Medulla oblongata (tissue), 1 donor: ENCODE measurements around the gene SMIM5.
"Not testable (repeated sequence)": the region's sequence is repeated elsewhere in the genome, so short reads cannot be mapped to it uniquely, and the experiment has no call there.

Source experiments
- DNase-seq: peaks from one replicate; pipeline ENCODE4 v3.0.0-alpha.2; 2015; ENCODE audit errors: extremely low spot score

Gene SMIM5

DNA sequence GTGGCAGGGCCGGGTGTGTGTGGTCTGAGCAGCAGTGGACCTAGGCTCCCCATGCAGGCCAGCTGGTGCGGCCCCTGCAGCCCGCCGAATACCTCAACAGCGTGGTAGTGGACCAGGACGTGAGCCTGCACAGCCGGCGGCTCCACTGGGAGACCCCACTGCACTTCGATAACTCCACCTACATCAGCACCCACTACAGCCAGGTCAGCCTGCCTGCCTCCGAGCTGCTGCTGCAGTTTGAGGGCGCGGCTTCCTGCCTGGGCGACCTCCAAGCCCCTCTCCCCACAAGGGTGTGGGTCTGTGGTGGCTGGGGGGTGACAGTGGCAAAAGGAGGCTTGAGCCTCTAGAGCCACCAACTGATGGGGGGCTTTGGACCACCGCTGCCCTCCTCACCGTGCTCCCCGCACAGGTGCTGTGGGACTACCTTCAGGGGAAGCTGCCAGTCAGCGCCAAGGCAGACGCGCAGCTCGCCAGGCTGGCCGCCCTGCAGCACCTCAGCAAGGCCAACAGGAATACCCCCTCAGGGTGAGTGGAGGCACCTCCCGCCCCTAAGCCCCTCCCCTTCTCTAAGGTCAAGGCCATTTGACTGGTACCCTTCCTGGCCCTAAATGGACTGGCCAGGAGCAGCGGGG is 8.4 kb upstream of the SMIM5 start:
- no peak for DNase-seq

DNA sequence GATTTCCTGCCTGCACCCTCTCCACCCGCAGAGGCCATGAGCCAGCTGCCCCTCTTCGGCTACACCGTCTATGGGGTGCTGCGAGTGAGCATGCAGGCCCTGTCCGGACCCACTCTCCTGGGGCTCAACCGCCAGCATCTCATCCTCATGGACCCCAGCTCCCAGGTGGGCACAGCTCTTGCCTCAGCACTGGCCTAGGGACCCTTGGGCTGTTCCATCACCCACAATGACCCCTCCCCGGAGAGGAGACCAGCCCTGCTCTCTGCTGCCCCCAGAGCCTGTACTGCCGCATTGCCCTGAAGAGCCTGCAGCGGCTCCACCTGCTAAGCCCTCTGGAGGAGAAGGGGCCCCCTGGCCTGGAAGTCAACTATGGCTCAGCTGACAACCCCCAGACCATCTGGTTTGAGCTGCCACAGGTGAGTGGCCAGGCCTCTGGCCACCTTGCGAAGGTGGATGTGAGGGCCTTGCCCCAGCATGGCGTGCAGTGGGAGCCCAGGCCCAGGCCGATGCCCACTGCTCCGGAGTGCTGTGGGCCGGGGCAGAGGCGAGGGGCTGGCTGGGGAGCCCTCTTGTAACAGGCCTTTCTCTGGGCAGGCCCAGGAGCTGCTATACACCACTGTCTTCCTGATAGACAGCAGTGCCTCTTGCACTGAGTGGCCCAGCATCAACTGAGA is 7.3 kb upstream of the SMIM5 start:
- no peak for DNase-seq

DNA sequence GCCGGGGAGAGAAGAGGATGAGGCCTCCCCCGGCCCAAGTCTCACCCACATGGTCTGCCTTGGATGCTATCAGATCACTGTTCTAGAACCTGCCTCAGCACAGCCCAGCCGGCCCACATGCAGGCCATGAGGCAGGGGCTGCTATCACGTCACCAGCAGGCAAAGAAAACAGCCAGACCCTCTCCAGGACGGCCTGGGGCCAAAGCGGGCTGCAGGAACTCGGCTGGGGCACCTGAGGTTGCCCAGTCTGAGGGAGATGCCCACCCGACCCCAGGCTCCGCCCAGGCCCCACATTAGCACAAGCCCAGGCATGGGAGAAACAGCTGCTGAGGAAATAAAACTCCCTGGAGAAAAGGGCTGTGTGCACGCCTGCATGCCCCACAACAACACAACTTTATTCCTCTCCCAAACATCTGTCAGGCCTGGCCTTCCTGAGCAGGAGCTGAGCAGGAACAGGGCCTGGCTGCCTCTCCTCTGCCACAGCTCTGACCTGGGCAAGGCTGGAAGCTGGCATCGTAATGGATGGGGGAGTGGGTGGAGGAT is 6.7 kb upstream of the SMIM5 start:
- no peak for DNase-seq

DNA sequence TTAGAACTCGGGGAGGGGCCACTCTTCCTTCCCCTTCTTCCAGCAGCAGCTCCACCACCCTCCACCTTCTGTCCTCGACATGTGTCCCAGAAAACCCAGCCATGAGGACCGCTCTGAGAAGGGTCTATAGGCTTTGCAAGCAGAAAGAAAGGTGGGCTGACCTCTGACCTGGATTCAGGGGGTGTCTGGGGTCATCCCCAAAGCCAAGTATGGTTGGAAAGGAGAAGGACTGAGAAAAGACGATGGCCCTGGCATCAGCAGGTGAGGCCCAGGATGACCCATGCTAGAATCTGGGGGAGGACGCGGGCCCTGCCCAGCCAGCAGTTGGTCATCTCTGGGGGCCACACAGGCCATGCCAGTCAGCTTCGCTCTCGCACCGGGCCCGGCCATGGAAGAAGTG is 6.1 kb upstream of the SMIM5 start:
- no peak for DNase-seq

DNA sequence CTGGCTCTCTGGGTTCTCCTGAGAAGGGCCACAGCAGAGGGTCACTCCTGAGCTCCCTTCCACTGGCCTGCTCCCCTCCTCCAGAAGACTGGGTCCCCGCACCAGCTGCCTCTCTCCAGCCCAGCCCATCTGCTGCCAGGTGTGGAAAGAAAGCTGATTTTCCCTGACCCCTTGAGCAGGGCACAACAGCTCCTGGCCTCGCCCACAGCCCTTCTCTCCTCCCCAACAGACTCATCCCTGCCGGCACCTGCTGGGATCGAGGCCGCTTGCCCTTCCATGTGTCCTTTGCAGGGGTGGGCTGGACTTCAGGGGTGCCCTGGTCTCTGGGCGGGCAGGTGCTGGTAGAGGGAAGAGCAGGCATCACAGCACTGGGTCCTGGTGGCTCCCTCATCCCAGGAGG is 4.8 kb upstream of the SMIM5 start:
- DNase-seq: no peak

DNA sequence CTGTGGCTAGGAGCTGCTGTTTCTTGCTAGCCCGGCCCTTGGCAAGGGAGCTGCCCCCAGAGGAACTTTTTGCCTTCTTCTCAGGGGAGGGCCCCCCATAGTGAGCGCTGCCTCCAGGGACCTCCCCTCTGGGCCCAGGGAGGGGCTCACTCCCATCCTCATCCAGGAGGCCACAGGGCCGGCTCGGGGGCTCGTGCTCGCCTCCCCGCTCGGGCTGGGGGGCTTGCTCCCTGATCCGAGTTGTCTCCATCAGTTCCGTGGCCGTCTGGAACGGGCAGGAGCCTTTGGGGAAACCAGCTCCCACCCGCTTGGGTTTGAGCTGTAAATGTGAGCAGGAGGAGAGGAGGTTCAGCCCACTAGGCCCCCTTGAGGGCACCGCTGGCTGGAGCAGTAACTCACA is 4.1 kb upstream of the SMIM5 start:
- DNase-seq: no peak

DNA sequence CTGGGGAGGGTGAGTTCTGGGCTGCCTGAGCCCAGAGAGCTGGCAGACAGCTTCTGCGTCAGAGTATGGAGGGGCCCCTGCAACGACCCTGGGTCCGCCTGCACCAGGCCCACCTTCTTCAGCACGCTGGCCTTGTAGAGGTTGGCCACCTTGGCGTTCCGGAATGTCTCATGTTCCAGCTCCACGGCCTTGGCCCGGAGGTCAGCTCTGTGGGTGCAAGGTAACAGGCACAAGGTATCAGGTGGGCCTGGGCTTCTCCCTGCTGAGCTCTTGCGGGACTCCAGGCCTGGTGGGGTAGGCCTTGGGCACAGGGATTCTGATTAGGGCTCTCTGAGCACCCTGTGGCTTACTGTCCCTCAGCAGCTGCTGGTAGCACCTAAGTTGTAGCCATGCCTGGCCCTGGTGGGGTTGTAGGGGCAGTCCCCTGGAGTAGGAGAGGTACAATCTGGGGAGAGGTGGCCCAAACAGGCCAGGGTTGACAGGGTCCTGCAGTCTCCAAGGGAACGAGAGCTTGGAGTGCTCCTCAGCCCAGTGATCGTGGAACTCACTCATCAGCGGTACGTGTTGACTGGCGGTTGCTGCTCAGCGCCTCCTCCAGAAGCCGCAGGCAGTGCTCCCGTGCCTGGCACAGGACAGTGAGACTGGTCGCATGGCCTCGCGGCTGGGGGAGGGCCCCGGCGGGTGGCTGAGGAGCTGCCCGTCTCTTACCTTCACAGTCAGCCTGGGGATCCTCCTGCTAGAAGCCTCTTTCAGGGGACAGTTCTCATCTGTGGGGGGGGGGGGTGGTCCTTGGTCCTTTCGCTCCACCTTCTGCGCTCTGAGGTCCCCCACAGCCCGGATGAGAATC is 2.9 kb upstream of the SMIM5 start:
- DNase-seq: no peak

DNA sequence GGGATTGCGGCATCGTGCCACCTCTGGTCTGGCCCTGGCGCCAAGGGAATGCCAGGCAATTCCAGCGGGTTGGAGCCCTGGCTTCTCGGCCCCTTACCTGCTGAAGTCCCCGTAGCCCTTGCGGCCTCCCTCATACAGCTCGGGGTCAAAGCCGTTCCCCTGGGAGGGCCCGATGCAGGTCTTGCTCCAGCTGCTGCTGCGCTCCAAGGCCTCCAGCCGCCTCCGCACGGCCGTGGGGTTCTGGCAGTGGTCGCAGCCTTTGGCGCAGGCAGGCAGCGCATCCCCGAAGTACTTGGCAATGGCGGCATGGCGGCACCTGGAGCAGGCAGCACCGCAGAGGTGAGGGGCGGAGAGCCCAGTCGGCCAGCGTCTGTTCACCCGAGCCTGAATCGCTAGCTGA is 1.9 kb upstream of the SMIM5 start:
- DNase-seq: no peak

DNA sequence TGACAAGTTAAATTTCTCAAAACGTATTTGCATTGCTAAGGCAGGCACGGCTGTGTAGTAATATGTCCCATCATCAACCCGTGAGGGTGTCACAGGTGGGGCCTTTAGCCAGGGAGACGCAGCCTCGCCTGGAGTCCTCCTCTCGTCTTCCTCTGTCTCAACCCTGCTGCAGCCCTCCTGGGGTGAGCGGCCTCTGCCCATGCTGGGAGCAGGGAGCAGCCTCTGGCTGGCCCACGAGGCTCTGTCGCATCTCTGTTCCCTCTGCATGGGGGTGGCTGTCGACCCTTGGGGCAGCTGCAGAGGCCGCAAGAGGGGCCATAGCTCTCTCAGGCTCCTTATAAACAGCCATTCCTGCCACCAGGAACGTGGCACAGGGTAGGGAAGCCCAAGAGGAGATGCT is 806 bp upstream of the SMIM5 start:
- DNase-seq: no peak

DNA sequence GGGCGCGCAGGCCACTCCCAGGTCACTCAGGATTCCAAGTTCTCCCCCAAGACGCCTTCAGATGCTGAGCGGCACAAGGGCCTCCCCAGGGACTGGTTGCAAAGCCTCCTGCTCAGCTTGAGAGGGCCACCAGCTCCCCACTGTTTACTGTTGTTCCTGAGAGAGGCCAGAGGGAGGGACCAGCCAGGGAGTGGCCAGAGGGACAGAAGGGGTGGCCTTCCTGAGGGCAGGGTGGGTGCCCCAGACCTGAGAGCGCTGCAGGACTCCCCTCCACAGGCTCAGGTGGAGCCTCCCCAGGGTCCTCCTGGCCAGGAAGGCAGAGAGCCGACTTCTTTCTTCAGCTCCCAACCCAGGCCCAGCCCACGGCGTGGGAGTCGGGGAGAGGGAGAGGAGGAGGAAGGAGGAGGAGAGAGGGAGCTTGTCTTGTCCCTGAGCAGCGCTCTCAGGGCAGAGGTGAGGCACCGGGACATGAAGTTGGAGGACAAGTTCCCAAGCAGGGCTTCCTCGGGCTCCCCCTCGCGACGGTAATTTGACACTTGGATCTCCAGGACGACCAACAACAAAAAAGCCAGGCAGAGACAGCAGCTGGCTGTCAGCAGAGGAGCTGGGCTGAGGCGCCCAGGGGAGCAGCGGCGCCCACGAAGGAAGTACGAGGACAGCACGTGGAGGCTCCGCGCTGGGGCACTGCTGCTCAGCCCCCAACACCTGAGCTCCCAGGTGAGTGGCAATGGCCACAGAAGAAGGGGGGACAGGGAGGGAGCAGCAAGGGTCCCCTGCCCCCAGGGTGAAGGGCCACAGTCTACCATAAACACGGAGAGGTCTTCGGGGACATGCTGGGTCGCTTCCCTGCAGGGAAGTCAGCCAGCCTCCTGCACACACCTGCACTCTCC is 497 bp downstream of the SMIM5 start:
- DNase-seq: peak; percentile 90

DNA sequence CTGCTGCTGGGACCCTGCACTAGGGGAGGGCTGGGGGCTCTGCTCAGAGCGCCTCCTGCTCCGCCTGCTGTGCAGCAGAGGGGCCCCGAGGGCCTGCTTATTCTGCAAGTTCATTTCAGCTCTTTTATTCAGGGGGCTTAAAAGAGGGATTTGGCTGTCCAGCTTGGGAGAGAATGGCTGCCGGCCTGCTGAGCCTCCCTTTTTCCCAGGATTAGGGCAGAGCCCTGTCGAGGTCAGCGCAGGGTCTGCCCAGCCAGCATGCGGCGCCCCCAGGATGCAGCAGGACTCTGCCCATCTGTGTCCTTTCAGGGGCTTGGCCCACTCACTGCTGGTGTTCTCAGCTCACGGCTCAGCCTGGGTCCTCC is 1.1 kb downstream of the SMIM5 start:
- no peak for DNase-seq

DNA sequence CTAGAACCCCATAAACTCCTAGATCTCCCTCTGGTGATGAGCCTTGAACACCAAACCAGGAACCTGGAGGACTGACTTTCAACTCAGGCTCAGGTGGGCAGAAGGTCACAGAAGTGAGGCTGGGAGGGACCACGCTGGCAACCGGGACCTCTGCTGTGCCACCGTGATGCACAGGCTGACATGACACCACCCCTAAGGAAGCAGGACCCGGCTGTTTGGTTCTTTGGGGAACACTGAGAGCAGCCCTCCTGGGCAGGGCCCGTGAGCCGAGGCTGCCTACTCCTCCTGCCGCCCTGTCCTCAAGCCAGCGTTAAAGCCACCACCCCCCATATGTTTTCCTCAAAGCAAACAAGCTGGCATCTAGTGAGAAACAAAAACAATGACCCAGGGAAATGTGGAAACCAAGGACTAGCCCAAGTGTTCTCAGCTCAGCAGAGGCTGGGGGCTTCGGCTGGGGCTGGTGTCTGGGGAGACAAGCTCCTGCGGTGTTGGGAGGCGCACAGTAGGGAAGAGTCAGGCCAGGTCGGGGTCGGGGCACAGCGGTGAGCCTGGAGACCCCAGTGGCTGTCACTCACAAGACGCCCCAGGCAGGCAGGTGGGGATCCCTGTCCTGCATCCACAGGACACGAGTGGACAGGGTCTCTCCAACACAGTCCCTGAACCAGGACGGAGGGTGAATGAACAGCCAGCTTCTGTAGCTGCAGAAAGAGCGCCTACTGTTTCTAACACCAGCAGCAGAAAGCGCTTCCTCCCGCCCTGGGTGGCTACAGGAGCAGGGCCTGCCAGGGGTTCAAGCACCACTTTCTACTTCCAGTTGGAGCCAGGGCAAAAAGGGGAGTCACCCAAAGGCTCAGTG is 1.7 kb downstream of the SMIM5 start:
- peak; percentile 39 for DNase-seq

DNA sequence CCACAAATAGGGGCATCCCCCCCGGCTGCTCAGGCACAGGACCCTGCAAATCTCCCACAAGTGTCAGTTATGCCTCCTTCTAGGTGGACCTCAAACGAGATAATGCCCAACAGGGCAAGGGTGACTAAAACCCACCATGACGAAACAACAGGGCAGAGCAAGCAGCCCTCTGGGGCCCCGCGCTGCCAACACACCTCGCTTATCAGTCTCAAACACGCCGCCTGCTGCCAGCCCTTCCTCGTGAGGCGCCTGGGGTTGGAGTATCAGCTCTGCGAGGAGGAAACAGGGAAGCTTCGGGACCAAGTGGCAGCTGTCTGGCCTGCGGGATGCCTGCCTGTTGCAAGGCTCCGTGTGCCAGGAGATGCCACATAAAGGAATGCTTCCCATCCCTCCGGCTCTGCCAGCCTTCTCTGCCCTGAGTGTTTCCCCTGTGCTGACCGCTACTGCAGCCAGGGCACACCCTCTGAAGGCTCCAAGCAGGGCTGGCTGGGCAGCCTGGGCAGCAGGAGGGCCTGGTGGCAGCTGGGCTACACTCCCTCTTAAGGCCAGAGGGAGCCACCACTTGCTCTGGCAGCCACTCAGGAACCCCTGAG is 2.5 kb downstream of the SMIM5 start:
- DNase-seq: peak; percentile 71

DNA sequence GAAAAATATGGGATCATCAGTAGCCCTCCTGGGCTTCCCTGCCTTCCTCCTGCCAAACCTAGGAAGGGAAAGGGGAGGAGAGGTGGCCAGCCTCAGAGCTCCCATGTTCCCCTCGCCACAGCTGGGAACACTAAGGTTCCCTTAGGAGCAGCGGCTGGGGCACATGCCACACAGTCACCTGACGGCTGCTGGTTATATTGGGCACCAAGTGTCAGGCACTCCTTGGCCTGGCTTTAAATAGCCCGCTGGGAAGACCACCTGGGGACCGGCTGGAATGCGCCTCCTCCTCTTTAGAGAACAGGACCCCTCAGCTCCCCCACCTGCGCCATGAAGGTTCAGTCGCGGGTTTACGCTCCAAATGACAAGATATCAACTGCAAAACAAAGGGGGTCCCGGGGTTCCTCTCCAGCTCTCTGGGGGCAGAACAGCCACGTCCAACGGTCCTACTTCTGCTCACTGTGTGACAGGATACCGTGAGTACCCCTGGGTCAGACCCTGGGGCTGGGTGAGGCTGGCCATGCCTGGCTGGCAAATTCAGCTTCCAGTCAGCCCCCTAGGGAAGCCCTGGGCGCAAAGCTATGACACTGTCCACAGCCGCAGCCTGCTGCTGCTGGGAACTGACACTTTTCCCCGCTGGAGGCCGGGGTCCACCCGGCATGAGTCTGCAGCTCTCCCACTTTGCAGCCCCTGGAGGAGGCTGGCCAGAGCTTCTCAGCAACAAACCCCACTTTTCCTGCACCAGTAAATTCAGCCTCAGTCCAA is 3.3 kb downstream of the SMIM5 start:
- no peak for DNase-seq

DNA sequence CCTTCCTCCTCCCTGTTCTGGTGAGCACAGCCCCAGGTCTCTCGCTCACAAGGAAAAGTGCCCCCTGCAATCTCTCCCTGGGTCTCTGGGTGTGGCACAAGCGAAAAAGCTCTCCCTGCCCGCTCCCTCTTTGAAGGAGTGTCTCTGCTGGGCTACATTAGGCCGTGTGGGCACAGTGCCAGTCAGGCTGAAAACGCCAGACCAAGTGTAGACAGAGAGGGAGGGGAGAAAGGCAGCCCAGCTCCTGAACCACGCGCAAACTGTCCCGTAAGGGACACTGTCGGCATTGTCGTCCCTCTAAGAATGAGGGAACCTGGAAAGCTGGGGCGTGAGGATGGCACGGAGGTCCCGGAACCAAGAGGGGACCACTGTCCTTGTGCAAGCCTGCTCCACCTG is 3.9 kb downstream of the SMIM5 start:
- DNase-seq: peak; percentile 73

DNA sequence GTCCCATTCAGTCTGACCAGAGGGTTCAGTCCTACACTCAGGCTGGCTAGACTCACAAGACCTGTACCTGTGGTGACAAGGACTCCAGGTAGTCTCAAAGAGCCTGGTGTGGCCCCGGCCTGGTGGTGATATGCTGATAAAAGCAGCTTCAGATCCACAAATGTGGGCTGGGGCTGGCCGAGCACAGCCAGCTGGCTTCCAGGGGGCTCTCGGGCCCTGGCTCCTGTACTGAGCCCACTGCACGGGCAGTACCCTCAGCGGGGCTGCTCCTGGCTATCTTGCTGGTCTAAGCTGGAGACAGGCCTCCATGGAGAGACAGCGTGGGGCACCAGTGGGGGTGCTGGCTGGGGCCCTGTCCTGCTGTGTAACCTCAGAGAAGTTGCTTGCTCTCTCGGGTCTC is 4.3 kb downstream of the SMIM5 start:
- DNase-seq: no peak

DNA sequence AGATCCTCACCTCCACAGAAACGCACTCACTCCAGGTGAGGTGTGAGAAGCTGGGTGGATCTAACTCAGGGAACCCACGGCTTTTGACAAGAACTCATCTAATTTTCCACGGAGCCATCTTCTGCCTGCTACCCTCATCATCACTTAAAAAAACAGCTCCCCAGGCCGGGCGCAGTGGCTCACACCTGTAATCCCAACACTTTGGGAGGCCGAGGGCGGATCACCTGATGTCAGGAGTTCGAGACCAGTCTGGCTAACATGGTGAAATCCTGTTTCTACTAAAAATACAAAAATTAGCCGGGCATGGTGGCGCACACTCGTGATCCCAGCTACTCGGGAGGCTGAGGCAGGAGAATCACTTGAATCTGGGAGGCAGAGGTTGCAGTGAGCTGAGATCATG is 4.8 kb downstream of the SMIM5 start:
- DNase-seq: not testable (repeated sequence)

DNA sequence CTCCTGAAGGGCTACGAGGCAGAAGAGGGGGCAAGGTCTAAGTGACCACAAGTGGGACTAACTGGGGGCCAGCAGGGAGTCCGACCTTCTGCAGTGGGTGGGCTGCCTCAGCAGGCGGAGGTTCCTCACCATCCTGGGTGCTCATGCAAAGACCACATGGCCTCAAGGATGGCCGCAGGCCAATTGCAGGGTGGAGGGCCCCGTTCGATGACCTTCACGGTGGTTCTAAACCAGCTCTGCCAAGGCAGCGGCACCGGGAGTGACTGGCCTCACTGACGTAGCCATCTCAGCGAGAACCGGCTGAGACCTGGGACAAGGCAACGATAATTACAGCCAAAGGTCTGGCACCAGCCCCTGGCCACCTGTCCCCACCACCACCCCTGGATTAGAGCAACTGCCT is 5.7 kb downstream of the SMIM5 start:
- DNase-seq: no peak

DNA sequence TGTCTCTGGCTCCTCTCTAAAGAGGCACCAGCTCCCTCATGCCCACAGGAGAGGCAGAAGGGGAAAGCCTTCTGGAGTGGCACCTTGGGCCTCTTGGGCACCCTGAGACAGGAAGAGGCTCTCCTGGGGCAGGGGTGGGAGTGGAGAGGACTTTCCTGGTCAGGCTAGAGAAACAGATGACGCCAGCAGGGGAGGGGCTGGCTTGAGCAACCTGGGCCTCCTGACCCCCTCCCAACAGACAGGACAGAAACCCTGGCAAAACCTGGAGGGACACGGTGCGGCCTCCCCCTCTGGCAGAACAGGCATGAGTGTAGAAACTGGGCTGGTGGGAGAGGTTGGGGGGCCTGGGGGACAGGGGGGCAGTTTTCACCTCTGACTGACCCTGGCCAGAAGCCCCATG is 6.1 kb downstream of the SMIM5 start:
- DNase-seq: no peak
